CD4-positive, alpha-beta memory T cell (primary cell): Measurements from ENCODE around the gene TNFSF12. TPM values are rescaled to one million over a fixed set of nuclear protein-coding genes. Genes with fewer than 3 reads are reported as not detected.
A peak's percentile ranks its signal among the peaks of the same experiment; 100 is the strongest.

ENCODE experiments used
- CTCF ChIA-PET: fragments of 350-600 bp; sonication (Branson Sonifier 250); formaldehyde crosslinking; loops from one replicate; lab custom pipeline; 2021; ENCODE audit warnings: inconsistent platforms; ENCODE audit not compliant: partially characterized antibody; lab: Charles Lee
- POLR2A ChIA-PET: fragments of 350-600 bp; sonication (Branson Sonifier 250); formaldehyde crosslinking; loops from one replicate; lab custom pipeline; 2021; ENCODE audit not compliant: partially characterized antibody; lab: Charles Lee
- DNase-seq, 5 donors: peaks; one replicate each; pipeline versions ENCODE4 v3.0.0 to v3.0.0-alpha.2; 2020 to 2022; ENCODE audit warnings: mixed read lengths in 1 of 5
- H3K27ac ChIP-seq: one replicate; pipeline ENCODE4 v1.7.0; 2013; ENCODE audit warnings: low read depth, low read length
- H3K27me3 ChIP-seq: 2 replicates; pipeline ENCODE4 v1.7.0; 2013; ENCODE audit warnings: mild to moderate bottlenecking, low read length, moderate library complexity; ENCODE audit not compliant: insufficient read depth
- H3K36me3 ChIP-seq: 2 replicates; pipeline ENCODE4 v1.7.0; 2013; ENCODE audit warnings: mild to moderate bottlenecking, low read length, moderate library complexity; ENCODE audit not compliant: insufficient read depth
- H3K4me1 ChIP-seq: 2 replicates; pipeline ENCODE4 v1.7.0; 2013; ENCODE audit warnings: mild to moderate bottlenecking, low read length, moderate library complexity; ENCODE audit not compliant: insufficient read depth
- H3K4me3 ChIP-seq, 2 donors: one replicate each; pipeline ENCODE4 v1.7.0; 2013; ENCODE audit warnings: low read length in 2 of 2, mild to moderate bottlenecking in 1 of 2
- H3K9me3 ChIP-seq, 2 donors: one replicate each; pipeline ENCODE4 v1.7.0; 2013; ENCODE audit warnings: low read length in 2 of 2, control low read depth in 1 of 2; ENCODE audit not compliant: control insufficient read depth in 1 of 2
- H3K27ac Mint-ChIP-seq, 7 donors: one replicate each; pipeline ENCODE4 v1.8.0; 2020 to 2021; ENCODE audit warnings: mixed read lengths in 7 of 7, mild to moderate bottlenecking in 6 of 7, inconsistent platforms in 3 of 7, moderate library complexity in 3 of 7
- H3K27me3 Mint-ChIP-seq, 2 donors: one replicate each; pipeline ENCODE4 v1.8.0; 2020 to 2021; ENCODE audit warnings: mixed read lengths in 2 of 2
- H3K36me3 Mint-ChIP-seq, 2 donors: one replicate each; pipeline ENCODE4 v1.8.0; 2020 to 2021; ENCODE audit warnings: mixed read lengths in 2 of 2, inconsistent platforms in 1 of 2, mild to moderate bottlenecking in 1 of 2
- H3K4me1 Mint-ChIP-seq, 4 donors: one replicate each; pipeline ENCODE4 v1.8.0; 2020 to 2021; ENCODE audit warnings: mixed read lengths in 4 of 4, mild to moderate bottlenecking in 1 of 4
- H3K4me3 Mint-ChIP-seq, 8 donors: one replicate each; pipeline ENCODE4 v1.8.0; 2020 to 2021; ENCODE audit warnings: mixed read lengths in 8 of 8, mild to moderate bottlenecking in 7 of 8, moderate library complexity in 6 of 8, inconsistent platforms in 3 of 8
- H3K9me3 Mint-ChIP-seq, 8 donors: one replicate each; pipeline ENCODE4 v1.8.0; 2020 to 2021; ENCODE audit warnings: mixed read lengths in 8 of 8, mild to moderate bottlenecking in 5 of 8, inconsistent platforms in 3 of 8, moderate library complexity in 1 of 8
- intact Hi-C: fragments of 100-400 bp; cut with micrococcal nuclease; formaldehyde crosslinking; loops from one replicate; pipeline ENCODE4 v1.15.1; 2023
- polyA plus RNA-seq, 2 donors: library from polyadenylated mRNA; unstranded; fragments of 300-500 nt; fragmentation: Illumina TruSeq; gene quantifications; one replicate each; pipeline ENCODE4 v1.2.3, GENCODE V29; 2021
- total RNA-seq, 2 experiments: library from RNA; stranded (reverse); gene quantifications; one replicate each; pipeline ENCODE4 v1.2.3, GENCODE V29; 2021

TNFSF12 gene
- total and polyA plus RNA-seq, 4 experiments from 2014 or later: 45.1 to 72.8 (median 49.0) TPM

- CTCF ChIA-PET: interaction anchor here (1.9 to 4.9 kb wide), 6 partner anchors 27 to 207 kb away, joined by 8 to 173 read pairs (median 44); partner anchors contain the start of genes SOX15, TMEM102 and TMEM95
- Histone ChIP-seq H3K4me3 (peak overlapping the region; percentile 58 to 72), H3K27ac (peak overlapping the region; percentile 96), H3K27me3 (no peaks in the 10 kb centered on the region), H3K36me3 (peaks cover 26% of the 10 kb centered on the region), H3K9me3 (no peaks in the 10 kb centered on the region), H3K4me1 (peaks cover 37% of the 10 kb centered on the region)
- intact Hi-C loops: no loop called here
- Mint-ChIP-seq H3K36me3 (peaks cover 15 to 38% of the 10 kb centered on the region in 2 donors), H3K27me3 (no peaks in the 10 kb centered on the region), H3K9me3 (no peaks in the 10 kb centered on the region), H3K27ac (peak overlapping the region; percentile 81 to 96 (median 93)), H3K4me1 (peaks cover 22 to 31% (median 30%) of the 10 kb centered on the region in 4 donors), H3K4me3 (peak overlapping the region; percentile 80 to 94 (median 88))
- POLR2A ChIA-PET: interaction anchor here (0.9 to 7.8 kb wide), 14 partner anchors 11 to 226 kb away, joined by 3 to 72 read pairs (median 18); partner anchors contain the start of genes ACAP1, MPDU1, POLR2A and TMEM102
- DNase-seq: no peak
These were observed 13.3 kb downstream of the TNFSF12 start for GRCh38 chr17:7562208-7562605.

DNA sequence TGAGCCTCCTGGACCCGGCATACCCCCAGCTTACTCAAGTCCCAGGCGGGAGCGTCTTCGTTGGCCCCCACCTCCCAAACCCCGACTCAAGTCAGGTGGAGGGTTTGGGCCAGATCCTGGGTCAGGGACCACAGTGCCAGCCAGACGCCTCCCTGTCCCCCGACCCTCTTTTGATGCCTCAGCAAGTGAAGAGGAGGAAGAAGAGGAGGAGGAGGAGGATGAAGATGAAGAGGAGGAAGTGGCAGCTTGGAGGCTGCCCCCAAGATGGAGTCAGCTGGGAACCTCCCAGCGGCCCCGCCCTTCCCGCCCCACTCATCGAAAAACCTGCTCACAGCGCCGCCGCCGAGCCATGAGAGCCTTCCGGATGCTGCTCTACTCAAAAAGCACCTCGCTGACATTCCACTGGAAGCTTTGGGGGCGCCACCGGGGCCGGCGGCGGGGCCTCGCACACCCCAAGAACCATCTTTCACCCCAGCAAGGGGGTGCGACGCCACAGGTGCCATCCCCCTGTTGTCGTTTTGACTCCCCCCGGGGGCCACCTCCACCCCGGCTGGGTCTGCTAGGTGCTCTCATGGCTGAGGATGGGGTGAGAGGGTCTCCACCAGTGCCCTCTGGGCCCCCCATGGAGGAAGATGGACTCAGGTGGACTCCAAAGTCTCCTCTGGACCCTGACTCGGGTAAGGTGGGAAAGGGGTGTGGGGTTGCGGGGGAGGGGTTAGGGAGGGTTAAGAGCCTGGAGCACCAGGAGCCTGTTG, 14.4 kb downstream of the TNFSF12 start:
- intact Hi-C loops: no loop called here
- H3K27ac ChIP-seq: peak overlapping the region; percentile 96

DNA sequence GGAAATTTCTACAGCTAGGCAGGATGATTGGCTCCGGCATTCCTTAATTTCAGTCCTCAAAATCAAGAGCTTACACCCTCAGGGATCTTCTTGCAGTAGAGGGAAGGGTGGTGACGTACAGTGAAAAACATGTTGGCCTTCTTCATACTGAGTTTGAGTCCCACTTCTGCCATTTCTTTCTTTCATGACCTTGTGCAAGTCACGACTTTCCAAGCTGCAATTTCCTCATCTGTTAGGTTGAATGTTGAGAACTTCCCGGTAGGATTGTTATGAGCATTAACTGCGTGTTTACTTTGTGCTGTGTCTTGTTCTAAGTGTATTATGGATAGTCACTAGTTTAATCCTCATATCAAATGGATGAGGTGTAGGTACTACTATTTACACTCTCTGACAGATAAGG, 20.7 kb downstream of the TNFSF12 start:
- Histone ChIP-seq H3K27ac (no peak overlapping the region), H3K36me3 (peaks cover 42% of the 10 kb centered on the region), H3K4me3 (no peak overlapping the region), H3K9me3 (no peaks in the 10 kb centered on the region), H3K4me1 (peaks cover 13% of the 10 kb centered on the region), H3K27me3 (no peaks in the 10 kb centered on the region)
- intact Hi-C loops: no loop called here
- no peaks in the 10 kb centered on the region for H3K27me3 Mint-ChIP-seq
- ChIA-PET POLR2A (interaction anchor here (6.7 to 8.6 kb wide), 3 partner anchors 17 to 118 kb away, joined by 48 to 220 read pairs (median 97); partner anchors contain the start of genes MPDU1, POLR2A, SOX15 and TP53), CTCF (interaction anchor here (4.2 kb wide), 1 partner anchor 9 kb away, joined by 30 read pairs; the partner anchor contains the start of gene SENP3)
- H3K4me1 Mint-ChIP-seq: peaks cover 15 to 32% (median 19%) of the 10 kb centered on the region in 4 donors
- H3K36me3 Mint-ChIP-seq: peaks cover 42 to 74% of the 10 kb centered on the region in 2 donors
- DNase-seq: no peak
- peak overlapping the region in 1 of 7 donors; percentile 46 for H3K27ac Mint-ChIP-seq
- H3K4me3 Mint-ChIP-seq: no peak overlapping the region
- peaks cover 0 to 10% (median 0%) of the 10 kb centered on the region in 8 donors for H3K9me3 Mint-ChIP-seq

More for the DNA sequence above, 14.4 kb downstream of the TNFSF12 start:
- H3K9me3 ChIP-seq: no peaks in the 10 kb centered on the region
- peak overlapping the region; percentile 80 to 94 (median 86) for H3K4me3 Mint-ChIP-seq
- peaks cover 22 to 32% (median 31%) of the 10 kb centered on the region in 4 donors for H3K4me1 Mint-ChIP-seq
- no peaks in the 10 kb centered on the region for H3K27me3 Mint-ChIP-seq
- peaks cover 19 to 44% of the 10 kb centered on the region in 2 donors for H3K36me3 Mint-ChIP-seq
- H3K27ac Mint-ChIP-seq: peak overlapping the region in 6 of 7 donors; percentile 81 to 95 (median 90)
- no peak overlapping the region for H3K4me3 ChIP-seq
- no peaks in the 10 kb centered on the region for H3K9me3 Mint-ChIP-seq
- H3K36me3 ChIP-seq: peaks cover 31% of the 10 kb centered on the region
- POLR2A ChIA-PET: interaction anchor here (0.7 to 7.8 kb wide), 6 partner anchors 10 to 84 kb away, joined by 3 to 72 read pairs (median 20); partner anchors contain the start of genes CD68, MPDU1, TNFSF12 and ZBTB4
- no peaks in the 10 kb centered on the region for H3K27me3 ChIP-seq
- H3K4me1 ChIP-seq: peaks cover 33% of the 10 kb centered on the region
- DNase-seq: no peak
- CTCF ChIA-PET: interaction anchor here (1.9 to 4.9 kb wide), 2 partner anchors 50 to 127 kb away, joined by 5 to 51 read pairs; partner anchors contain the start of gene TMEM102

DNA sequence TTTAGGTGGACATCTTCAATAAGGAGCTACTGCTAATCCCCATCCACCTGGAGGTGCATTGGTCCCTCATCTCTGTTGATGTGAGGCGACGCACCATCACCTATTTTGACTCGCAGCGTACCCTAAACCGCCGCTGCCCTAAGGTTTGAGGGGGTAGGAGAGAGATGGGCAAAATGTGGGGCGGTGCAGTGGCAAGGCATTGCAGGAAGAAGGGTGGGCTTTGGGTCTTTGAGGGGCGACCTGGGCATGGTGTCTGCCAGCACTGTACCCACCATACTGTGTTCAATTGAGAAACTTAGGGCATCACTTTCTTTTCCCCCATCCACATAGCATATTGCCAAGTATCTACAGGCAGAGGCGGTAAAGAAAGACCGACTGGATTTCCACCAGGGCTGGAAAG, 21.5 kb downstream of the TNFSF12 start:
- peaks cover 21 to 40% (median 26%) of the 10 kb centered on the region in 4 donors for H3K4me1 Mint-ChIP-seq
- H3K27ac Mint-ChIP-seq: peak overlapping the region in 4 of 7 donors; percentile 15 to 87 (median 62)
- intact Hi-C loops: loop anchor here (5.0 kb wide), 3 partner anchors 287 to 523 kb away; partner anchors contain the start of genes CTDNEP1, CYB5D1, ELP5 and NAA38
- no peaks in the 10 kb centered on the region for H3K9me3 ChIP-seq
- ChIA-PET CTCF (interaction anchor here (2.7 to 4.2 kb wide), 2 partner anchors 10 to 15 kb away, joined by 8 to 30 read pairs; partner anchors contain the start of gene SENP3), POLR2A (interaction anchor here (6.6 to 8.6 kb wide), 4 partner anchors 7 to 117 kb away, joined by 48 to 220 read pairs (median 84); partner anchors contain the start of genes MPDU1, POLR2A, SENP3 and SOX15)
- H3K9me3 Mint-ChIP-seq: peaks cover 0 to 10% (median 0%) of the 10 kb centered on the region in 8 donors
- peaks cover 21% of the 10 kb centered on the region for H3K4me1 ChIP-seq
- no peak overlapping the region for H3K27ac ChIP-seq
- H3K36me3 Mint-ChIP-seq: peaks cover 47 to 75% of the 10 kb centered on the region in 2 donors
- no peak overlapping the region for H3K4me3 ChIP-seq
- H3K36me3 ChIP-seq: peaks cover 42% of the 10 kb centered on the region
- DNase-seq: no peak
- peak overlapping the region in 1 of 8 donors; percentile 52 for H3K4me3 Mint-ChIP-seq
- no peaks in the 10 kb centered on the region for H3K27me3 Mint-ChIP-seq
- H3K27me3 ChIP-seq: no peaks in the 10 kb centered on the region

- intact Hi-C loops: loop anchor here (1.0 to 5.0 kb wide), 14 partner anchors 11 to 525 kb away; partner anchors contain the start of genes CTDNEP1, CYB5D1, EIF5A and ELP5
- DNase-seq: no peak
- peak overlapping the region; percentile 66 to 89 for H3K4me3 ChIP-seq
- peak overlapping the region; percentile 94 to 100 (median 98) for H3K4me3 Mint-ChIP-seq
- no peaks in the 10 kb centered on the region for H3K27me3 ChIP-seq
- no peaks in the 10 kb centered on the region for H3K27me3 Mint-ChIP-seq
- H3K36me3 Mint-ChIP-seq: peaks cover 61 to 79% of the 10 kb centered on the region in 2 donors
- peaks cover 40% of the 10 kb centered on the region for H3K4me1 ChIP-seq
- H3K27ac Mint-ChIP-seq: peak overlapping the region; percentile 98 to 100 (median 99)
- peaks cover 0 to 15% (median 0%) of the 10 kb centered on the region in 8 donors for H3K9me3 Mint-ChIP-seq
- H3K27ac ChIP-seq: peak overlapping the region; percentile 87
- no peaks in the 10 kb centered on the region for H3K9me3 ChIP-seq
- ChIA-PET POLR2A (interaction anchor here (1.0 to 8.6 kb wide), 14 partner anchors 8 to 333 kb away, joined by 3 to 220 read pairs (median 8); partner anchors contain the start of genes CD68, FXR2, MPDU1 and PHF23), CTCF (interaction anchor here (1.5 to 4.2 kb wide), 3 partner anchors 11 to 43 kb away, joined by 4 to 30 read pairs (median 8); partner anchors contain the start of genes FXR2 and SENP3)
- peaks cover 50% of the 10 kb centered on the region for H3K36me3 ChIP-seq
- H3K4me1 Mint-ChIP-seq: peaks cover 28 to 59% (median 39%) of the 10 kb centered on the region in 4 donors
These were observed 23.4 kb downstream of the TNFSF12 start for GRCh38 chr17:7572338-7572587.

DNA sequence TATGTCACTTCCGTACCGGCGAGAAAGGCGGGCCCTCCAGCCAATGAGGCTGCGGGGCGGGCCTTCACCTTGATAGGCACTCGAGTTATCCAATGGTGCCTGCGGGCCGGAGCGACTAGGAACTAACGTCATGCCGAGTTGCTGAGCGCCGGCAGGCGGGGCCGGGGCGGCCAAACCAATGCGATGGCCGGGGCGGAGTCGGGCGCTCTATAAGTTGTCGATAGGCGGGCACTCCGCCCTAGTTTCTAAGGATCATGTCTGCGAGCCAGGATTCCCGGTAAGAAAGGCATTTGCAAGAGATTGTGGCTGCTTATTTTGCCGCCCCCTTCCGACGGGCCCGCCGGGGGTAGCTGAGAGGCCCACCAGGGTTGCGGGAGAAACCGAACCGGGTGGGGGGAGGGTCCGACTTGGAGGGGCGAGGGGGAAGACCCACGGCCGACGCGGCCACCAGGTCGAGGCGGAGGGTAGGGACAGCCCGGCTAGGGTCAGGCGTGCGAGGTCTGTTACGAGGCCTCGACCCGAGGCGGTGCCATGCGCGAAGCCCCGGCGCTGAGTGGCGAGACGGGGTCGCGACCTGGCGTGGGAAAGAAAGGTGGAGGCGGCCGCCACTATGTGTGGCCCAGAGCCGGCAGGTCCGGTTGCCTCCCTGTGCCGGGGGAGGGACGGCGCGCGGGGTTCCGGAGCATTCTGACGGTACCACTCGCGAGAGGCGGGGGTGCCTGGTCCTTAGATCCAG, 23.9 kb downstream of the TNFSF12 start:
- Mint-ChIP-seq H3K36me3 (peaks cover 61 to 79% of the 10 kb centered on the region in 2 donors), H3K9me3 (peaks cover 0 to 15% (median 0%) of the 10 kb centered on the region in 8 donors), H3K27me3 (no peaks in the 10 kb centered on the region), H3K27ac (peak overlapping the region; percentile 98 to 100 (median 99)), H3K4me3 (peak overlapping the region; percentile 94 to 100 (median 98)), H3K4me1 (peaks cover 25 to 62% (median 41%) of the 10 kb centered on the region in 4 donors)
- Histone ChIP-seq H3K4me3 (peak overlapping the region; percentile 57 to 93), H3K27me3 (no peaks in the 10 kb centered on the region), H3K27ac (peak overlapping the region; percentile 97), H3K36me3 (peaks cover 51% of the 10 kb centered on the region), H3K9me3 (no peaks in the 10 kb centered on the region), H3K4me1 (peaks cover 44% of the 10 kb centered on the region)
- intact Hi-C loops: loop anchor here (1.0 to 5.0 kb wide), 14 partner anchors 11 to 525 kb away; partner anchors contain the start of genes CTDNEP1, CYB5D1, EIF5A and ELP5
- DNase-seq: peak; percentile 100
- ChIA-PET CTCF (interaction anchor here (1.0 to 4.2 kb wide), 6 partner anchors 11 to 136 kb away, joined by 3 to 30 read pairs (median 6); partner anchors contain the start of genes FXR2, MPDU1, SENP3 and TP53), POLR2A (interaction anchor here (1.0 to 8.6 kb wide), 21 partner anchors 7 to 335 kb away, joined by 3 to 220 read pairs (median 6); partner anchors contain the start of genes CD68, FXR2, GABARAP and MPDU1)
